Measurements from ENCODE around the gene RENBP.

RENBP gene

DNA sequence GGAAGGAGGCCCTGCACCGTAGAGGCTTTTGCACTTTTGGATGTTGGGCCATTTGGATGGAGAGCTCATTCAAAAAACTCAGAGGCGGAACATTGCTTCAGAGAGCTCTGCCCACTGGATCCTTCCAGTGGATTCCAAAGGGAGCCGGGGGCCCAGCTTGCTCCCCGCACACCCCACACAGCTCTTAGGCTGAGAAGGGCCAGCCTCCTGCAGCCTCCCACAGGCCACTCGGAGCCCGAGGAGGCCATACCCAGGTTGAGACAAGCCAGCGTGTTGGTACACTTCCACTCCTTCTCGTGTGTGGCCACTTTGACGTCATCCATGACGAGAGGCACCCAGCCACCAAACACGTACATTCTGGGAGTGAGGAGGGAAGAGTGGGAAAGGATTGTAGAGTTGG is 16.8 kb upstream of the RENBP start:
- DNase-seq (ENCODE audit: low spot score), result no peak
- TF ChIP-seq, protein P1, sequence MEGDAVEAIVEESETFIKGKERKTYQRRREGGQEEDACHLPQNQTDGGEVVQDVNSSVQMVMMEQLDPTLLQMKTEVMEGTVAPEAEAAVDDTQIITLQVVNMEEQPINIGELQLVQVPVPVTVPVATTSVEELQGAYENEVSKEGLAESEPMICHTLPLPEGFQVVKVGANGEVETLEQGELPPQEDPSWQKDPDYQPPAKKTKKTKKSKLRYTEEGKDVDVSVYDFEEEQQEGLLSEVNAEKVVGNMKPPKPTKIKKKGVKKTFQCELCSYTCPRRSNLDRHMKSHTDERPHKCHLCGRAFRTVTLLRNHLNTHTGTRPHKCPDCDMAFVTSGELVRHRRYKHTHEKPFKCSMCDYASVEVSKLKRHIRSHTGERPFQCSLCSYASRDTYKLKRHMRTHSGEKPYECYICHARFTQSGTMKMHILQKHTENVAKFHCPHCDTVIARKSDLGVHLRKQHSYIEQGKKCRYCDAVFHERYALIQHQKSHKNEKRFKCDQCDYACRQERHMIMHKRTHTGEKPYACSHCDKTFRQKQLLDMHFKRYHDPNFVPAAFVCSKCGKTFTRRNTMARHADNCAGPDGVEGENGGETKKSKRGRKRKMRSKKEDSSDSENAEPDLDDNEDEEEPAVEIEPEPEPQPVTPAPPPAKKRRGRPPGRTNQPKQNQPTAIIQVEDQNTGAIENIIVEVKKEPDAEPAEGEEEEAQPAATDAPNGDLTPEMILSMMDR (IDR thresholded peaks at IDR 0.05; ENCODE audit: borderline replicate concordance, control extremely low read depth, extremely low read depth, insufficient read depth, missing control alignments), result no peak
- in situ Hi-C loops (cut with MboI; ENCODE audit: low sequenced_read_pairs, unreplicated experiment), result no loop called here

DNA sequence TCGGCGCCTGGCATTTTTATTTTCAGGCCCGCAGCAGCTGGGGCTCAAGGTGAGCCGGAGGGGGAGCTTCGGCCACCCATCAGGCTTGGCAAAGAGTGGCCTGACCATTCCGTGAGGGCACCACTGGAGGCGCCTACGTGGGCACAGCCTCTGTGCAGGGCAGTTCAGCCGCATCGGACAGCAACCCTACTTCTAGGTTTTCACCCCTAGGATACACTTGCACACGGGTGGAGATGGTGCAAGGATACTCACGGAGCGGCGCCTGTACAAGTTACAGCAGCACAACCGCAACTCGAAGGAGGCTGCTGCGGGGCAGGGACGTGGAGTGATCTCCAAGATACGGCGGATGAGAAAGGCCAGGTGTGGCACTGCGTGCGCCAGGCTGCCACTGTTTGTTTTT is 16.3 kb upstream of the RENBP start:
- TF ChIP-seq, protein P1 (IDR thresholded peaks at IDR 0.05; ENCODE audit: borderline replicate concordance, control extremely low read depth, extremely low read depth, insufficient read depth, missing control alignments), result no peak
- in situ Hi-C loops (cut with MboI; ENCODE audit: low sequenced_read_pairs, unreplicated experiment), result no loop called here
- DNase-seq (ENCODE audit: low spot score), result no peak

DNA sequence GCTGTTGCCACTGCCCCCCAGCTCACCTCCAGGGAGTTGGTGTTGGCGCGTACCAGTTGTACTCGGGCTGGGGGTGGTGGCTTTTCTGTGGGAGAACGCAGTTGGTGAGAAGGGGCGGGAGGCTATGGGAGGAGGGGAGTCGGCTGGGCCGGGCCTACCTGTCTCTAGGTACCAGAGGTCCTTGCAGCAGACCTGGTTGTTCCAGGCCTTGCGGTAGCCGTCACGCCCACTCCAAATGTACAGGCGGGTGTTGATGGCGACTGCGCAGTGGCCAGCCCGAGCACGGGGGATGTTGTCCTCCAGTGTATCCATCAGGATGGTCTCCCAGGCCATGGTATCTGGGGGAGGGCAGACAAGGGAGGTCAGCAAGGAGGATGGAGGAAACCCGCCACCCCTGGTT is 15.6 kb upstream of the RENBP start:
- TF ChIP-seq, protein P1 (IDR thresholded peaks at IDR 0.05; ENCODE audit: borderline replicate concordance, control extremely low read depth, extremely low read depth, insufficient read depth, missing control alignments), result no peak
- DNase-seq (ENCODE audit: low spot score), result no peak
- in situ Hi-C loops (cut with MboI; ENCODE audit: low sequenced_read_pairs, unreplicated experiment), result no loop called here

DNA sequence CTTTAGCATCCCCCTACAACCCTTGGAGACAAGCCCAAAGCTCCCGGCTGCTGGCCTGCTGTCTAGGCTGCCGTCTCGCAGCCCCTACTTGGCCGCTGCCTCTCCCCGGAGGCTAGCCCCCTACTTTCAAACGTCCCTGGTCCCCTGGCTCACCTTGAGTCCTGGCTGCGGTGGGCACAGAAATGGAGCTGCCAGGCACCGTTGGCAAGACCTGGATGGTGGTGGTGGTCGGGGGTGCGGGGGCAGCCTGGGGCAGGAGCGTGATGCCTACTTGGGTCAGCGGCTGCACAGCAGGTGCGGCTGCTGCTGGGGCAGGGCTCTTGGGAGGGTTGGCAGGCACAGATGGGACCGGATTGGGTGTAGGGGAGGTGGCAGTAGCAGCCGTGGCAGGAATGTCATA is 15.2 kb upstream of the RENBP start:
- in situ Hi-C loops (cut with MboI; ENCODE audit: low sequenced_read_pairs, unreplicated experiment), result no loop called here
- DNase-seq (ENCODE audit: low spot score), result no peak
- TF ChIP-seq, protein P1 (IDR thresholded peaks at IDR 0.05; ENCODE audit: borderline replicate concordance, control extremely low read depth, extremely low read depth, insufficient read depth, missing control alignments), result no peak

DNA sequence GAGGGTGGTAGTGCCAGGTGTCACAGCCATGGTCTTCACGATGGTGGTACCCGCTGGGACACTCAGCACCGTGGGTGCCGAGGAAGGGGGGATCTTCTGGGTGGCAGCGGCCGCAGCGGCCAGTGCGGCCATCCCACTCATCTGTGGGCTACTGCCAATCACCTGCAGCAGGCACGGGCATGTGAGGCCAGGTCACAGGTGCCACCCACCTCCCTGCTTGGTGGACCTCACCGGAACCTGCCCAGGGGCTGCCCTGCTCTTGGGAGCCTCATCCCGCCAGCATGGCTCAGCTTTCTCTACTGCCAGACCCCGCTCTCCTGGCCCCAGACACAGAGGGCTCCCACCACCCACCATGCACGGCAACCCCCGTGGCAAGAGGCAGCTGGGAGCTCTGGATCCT is 14.2 kb upstream of the RENBP start:
- in situ Hi-C loops (cut with MboI; ENCODE audit: low sequenced_read_pairs, unreplicated experiment), result no loop called here
- DNase-seq (ENCODE audit: low spot score), result no peak
- TF ChIP-seq, protein P1 (IDR thresholded peaks at IDR 0.05; ENCODE audit: borderline replicate concordance, control extremely low read depth, extremely low read depth, insufficient read depth, missing control alignments), result no peak

DNA sequence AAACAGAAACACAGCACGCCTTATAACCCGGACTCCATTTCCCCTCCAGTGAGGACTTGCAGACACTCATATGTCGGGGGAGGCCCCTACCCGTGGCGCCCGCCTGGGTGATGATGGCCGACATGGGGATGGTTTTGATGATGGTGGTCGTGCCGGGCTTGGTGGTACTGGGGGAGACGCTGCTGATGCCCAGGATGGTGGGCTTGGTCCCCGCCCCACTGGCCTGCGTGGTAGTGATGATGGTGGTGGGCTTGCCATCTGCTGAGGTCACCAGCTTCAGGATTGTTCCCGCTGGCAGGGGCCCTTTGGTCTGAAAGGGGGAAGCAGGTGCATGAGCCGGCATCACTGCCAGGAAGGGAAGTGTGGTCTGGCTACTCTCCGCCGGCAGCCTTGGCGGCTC is 12.8 kb upstream of the RENBP start:
- DNase-seq (ENCODE audit: low spot score), result no peak
- TF ChIP-seq, protein P1 (IDR thresholded peaks at IDR 0.05; ENCODE audit: borderline replicate concordance, control extremely low read depth, extremely low read depth, insufficient read depth, missing control alignments), result no peak
- in situ Hi-C loops (cut with MboI; ENCODE audit: low sequenced_read_pairs, unreplicated experiment), result no loop called here
